GM12878 (cell line): ENCODE data around the gene OPCML. TPM values are rescaled to one million over a fixed set of nuclear protein-coding genes. Genes with fewer than 3 reads are reported as not detected.

Source experiments
- ATAC-seq: fragments of 200-7000 bp; cut with Tn5 transposase; 3 replicates; pipeline ENCODE4 v1.9.1; 2020; ENCODE audit warnings: mild to moderate bottlenecking, moderate library complexity
- BruUV-seq: library from RNA; stranded (reverse); fragments of 400-500 nt; replicated peaks from 2 replicates; lab custom pipeline; 2021; lab: Mats Ljungman, UMichigan
- CTCF ChIA-PET: fragments of 300-600 bp; sonication (Branson Sonifier 250); formaldehyde crosslinking; extraction: SDS; loops from one replicate; lab custom pipeline; 2021; ENCODE audit warnings: inconsistent platforms; lab: Yijun Ruan, JAX
- POLR2A ChIA-PET: fragments of 350-600 bp; formaldehyde crosslinking; extraction: SDS; loops from one replicate; lab custom pipeline; 2021; ENCODE audit warnings: inconsistent platforms; lab: Charles Lee
- RAD21 ChIA-PET: fragments of 300-600 bp; sonication (Branson Sonifier 250); formaldehyde crosslinking; loops from one replicate; lab custom pipeline; 2023; ENCODE audit warnings: antibody characterized with exemption; ENCODE audit not compliant: unreplicated experiment; lab: Charles Lee
- SMC1A ChIA-PET: fragments of 300-600 bp; sonication (Branson Sonifier 250); formaldehyde crosslinking; loops from one replicate; lab custom pipeline; 2023; ENCODE audit not compliant: unreplicated experiment, uncharacterized antibody; lab: Charles Lee
- DNase-seq: peaks from one replicate; pipeline ENCODE4 v3.0.0-alpha.2; 2011; ENCODE audit warnings: low read depth, low spot score
- FAIRE-seq: peaks from 3 replicates; lab custom pipeline; 2011; peaks lifted over from hg19 to GRCh38; lab: Jason Lieb, UNC
- H2AFZ ChIP-seq: 2 replicates; pipeline ENCODE4 v1.6.0; 2011; ENCODE audit warnings: low read depth, low read length, control low read depth; ENCODE audit not compliant: control insufficient read depth
- H3K27ac ChIP-seq: 2 replicates; pipeline ENCODE4 v1.5.1; 2011; ENCODE audit warnings: control low read depth; ENCODE audit not compliant: control insufficient read depth, insufficient read depth
- H3K27me3 ChIP-seq, 2 experiments: replicated peaks in 1 of 2; 2 replicates each; pipeline versions ENCODE4 v1.6.0 to v1.6.1; 2011; ENCODE audit warnings: low read length in 1 of 2; ENCODE audit not compliant: control insufficient read depth in 2 of 2, insufficient read depth in 2 of 2
- H3K36me3 ChIP-seq, 2 experiments: 2 replicates each; pipeline ENCODE4 v1.5.1; 2011; ENCODE audit warnings: low read length in 1 of 2; ENCODE audit not compliant: control insufficient read depth in 2 of 2, insufficient read depth in 2 of 2
- H3K4me1 ChIP-seq: 2 replicates; pipeline ENCODE4 v1.6.1; 2011; ENCODE audit warnings: mild to moderate bottlenecking, low read length, moderate library complexity, mixed read lengths; ENCODE audit not compliant: control insufficient read depth, insufficient read depth
- H3K4me2 ChIP-seq: 2 replicates; pipeline ENCODE4 v1.6.0; 2011; ENCODE audit warnings: control low read depth; ENCODE audit not compliant: control insufficient read depth, insufficient read depth
- H3K4me3 ChIP-seq: fragments of 200-600 bp; sonication (generic); 2 replicates; pipeline ENCODE4 v1.5.1; 2016
- H3K79me2 ChIP-seq: 2 replicates; pipeline ENCODE4 v1.6.0; 2011; ENCODE audit warnings: low read length; ENCODE audit not compliant: control insufficient read depth, insufficient read depth
- H3K9ac ChIP-seq: 2 replicates; pipeline ENCODE4 v1.8.0; 2011; ENCODE audit warnings: low read length, control low read depth, mixed read lengths; ENCODE audit not compliant: control insufficient read depth, insufficient read depth
- H3K9me3 ChIP-seq: replicated peaks from 3 replicates; pipeline ENCODE4 v1.5.1; 2011; ENCODE audit warnings: mild to moderate bottlenecking, low read length; ENCODE audit not compliant: control insufficient read depth, insufficient read depth
- H4K20me1 ChIP-seq: 2 replicates; pipeline ENCODE4 v1.6.0; 2011; ENCODE audit not compliant: control insufficient read depth, insufficient read depth
- BHLHE40 ChIP-seq, 2 experiments: fragments of 450-650 bp in 1 of 2; IDR thresholded peaks; 2 replicates each; pipeline ENCODE4 v1.6.1; 2011 to 2017; ENCODE audit warnings: low read depth in 2 of 2, borderline replicate concordance in 1 of 2, improper control_type of control experiment in 1 of 2, low read length in 1 of 2, mild to moderate bottlenecking in 1 of 2
- CHD2 ChIP-seq: IDR thresholded peaks from 2 replicates; pipeline ENCODE4 v1.6.1; 2011; ENCODE audit warnings: low read depth, low read length, improper control_type of control experiment, borderline replicate concordance
- CREB1 ChIP-seq: IDR thresholded peaks from 2 replicates; pipeline ENCODE4 v1.6.1; 2012; ENCODE audit warnings: low read depth, mild to moderate bottlenecking, inconsistent platforms
- GATAD2B ChIP-seq: fragments of 450-650 bp; conservative IDR thresholded peaks from 2 replicates; pipeline ENCODE4 v1.6.1; 2017; ENCODE audit warnings: low read depth, mild to moderate bottlenecking, moderate library complexity
- KDM1A ChIP-seq: fragments of 200-600 bp; sonication (generic); IDR thresholded peaks from 2 replicates; pipeline ENCODE4 v1.6.1; 2016; ENCODE audit warnings: borderline replicate concordance
- MEF2A ChIP-seq: IDR thresholded peaks from 2 replicates; pipeline ENCODE4 v1.6.1; 2011; ENCODE audit warnings: low read depth, mild to moderate bottlenecking, low read length, moderate library complexity; ENCODE audit not compliant: insufficient read depth
- MTA3 ChIP-seq: IDR thresholded peaks from 2 replicates; pipeline ENCODE4 v1.6.1; 2012; ENCODE audit warnings: low read length, inconsistent platforms, borderline replicate concordance
- MXI1 ChIP-seq: fragments of 150-350 bp; IDR thresholded peaks from 2 replicates; pipeline ENCODE4 v1.6.1; 2011; ENCODE audit warnings: low read depth, mild to moderate bottlenecking, inconsistent platforms, low read length, improper control_type of control experiment
- NFXL1 ChIP-seq: fragments of 450-650 bp; IDR thresholded peaks from 2 replicates; pipeline ENCODE4 v1.6.1; 2017; ENCODE audit warnings: antibody characterized with exemption, mild to moderate bottlenecking, borderline replicate concordance
- NFYA ChIP-seq: IDR thresholded peaks from 2 replicates; pipeline ENCODE4 v1.6.1; 2011; ENCODE audit warnings: low read depth, mild to moderate bottlenecking, low read length, improper control_type of control experiment, borderline replicate concordance
- PAX8 ChIP-seq: fragments of 450-650 bp; IDR thresholded peaks from 2 replicates; pipeline ENCODE4 v1.6.1; 2017; ENCODE audit warnings: mild to moderate bottlenecking, moderate library complexity
- RAD21 ChIP-seq: IDR thresholded peaks from 2 replicates; pipeline ENCODE4 v1.6.1; 2011; ENCODE audit warnings: mild to moderate bottlenecking, low read depth, low read length, moderate library complexity; ENCODE audit not compliant: insufficient read depth
- RUNX3 ChIP-seq: IDR thresholded peaks from 2 replicates; pipeline ENCODE4 v1.6.1; 2012; ENCODE audit warnings: low read length, inconsistent platforms
- SMAD1 ChIP-seq: fragments of 450-650 bp; IDR thresholded peaks from 2 replicates; pipeline ENCODE4 v1.6.1; 2018; ENCODE audit warnings: mild to moderate bottlenecking, low read depth; ENCODE audit not compliant: partially characterized antibody
- SMC3 ChIP-seq: IDR thresholded peaks from 2 replicates; pipeline ENCODE4 v1.6.1; 2011; ENCODE audit warnings: low read length, improper control_type of control experiment, borderline replicate concordance
- ZNF384 ChIP-seq: IDR thresholded peaks from 2 replicates; pipeline ENCODE4 v1.6.1; 2012; ENCODE audit warnings: low read depth, mild to moderate bottlenecking, low read length, improper control_type of control experiment, borderline replicate concordance
- ZNF592 ChIP-seq: fragments of 450-650 bp; IDR thresholded peaks from 2 replicates; pipeline ENCODE4 v1.6.1; 2017; ENCODE audit warnings: mild to moderate bottlenecking, moderate library complexity
- ZZZ3 ChIP-seq: IDR thresholded peaks from 2 replicates; pipeline ENCODE4 v1.6.1; 2011; ENCODE audit warnings: low read depth; ENCODE audit not compliant: control insufficient read depth, insufficient read length
- WGBS: methylation state at CpG from one replicate; pipeline ENCODE4 v1.1.6; 2016; ENCODE audit warnings: low lambda C conversion rate; ENCODE audit not compliant: insufficient replicate concordance, insufficient coverage; ENCODE audit errors: missing lambda C conversion rate; 5-methylcytosine and 5-hydroxymethylcytosine counted together
- in situ Hi-C: fragments of 300-500 bp; cut with MboI; formaldehyde crosslinking; loops from 9 replicates; pipeline ENCODE4 v1.14.3; 2018; ENCODE audit warnings: mixed read lengths
- intact Hi-C: fragments of 100-400 bp; cut with micrococcal nuclease; formaldehyde crosslinking; loops from one replicate; pipeline ENCODE4 v1.14.2; 2022; ENCODE audit not compliant: unreplicated experiment
- polyA plus RNA-seq, 11 experiments: library from polyadenylated mRNA; depleted of rRNA in 4 of 11; unstranded in 6 of 11; stranded (reverse) in 5 of 11; fragments of >200 nt; fragmentation: Nextera tagmentation in 4 of 11; fragmentation: Illumina TruSeq in 1 of 11; extraction: Ambion mirVana in 4 of 11; extraction: Trizol in 1 of 11; gene quantifications; 1 replicate in 1 of 11; 2 replicates in 10 of 11; pipeline versions ENCODE4 v1.2.1 to v1.2.3, GENCODE V29; 2011 to 2016; ENCODE audit warnings: inconsistent platforms in 2 of 11, missing spikeins in 2 of 11, low read depth in 1 of 11
- total RNA-seq, 4 experiments: library from RNA; depleted of rRNA in 3 of 4; stranded (reverse); fragments of >200 nt in 3 of 4; fragmentation: Illumina TruSeq in 1 of 4; extraction: Trizol in 1 of 4; gene quantifications; 2 replicates each; pipeline versions ENCODE4 v1.2.1 to v1.2.3, GENCODE V29; 2013 to 2021
- TF ChIP-seq, protein P1 (sequence below): fragments of 450-650 bp; IDR thresholded peaks from 2 replicates; pipeline ENCODE4 v1.6.1; 2017; ENCODE audit warnings: mild to moderate bottlenecking

Gene OPCML
- total and polyA plus RNA-seq, 10 of the 15 experiments (the other 5 are each of a cell fraction or from before 2014, with no cell fraction given): 0.84 TPM; not detected in 9

- RAD21 ChIA-PET: no interaction called here
- H3K9me3 ChIP-seq: no peaks in the 10 kb centered on the region
- FAIRE-seq: no peak
- WGBS: 11% methylated on average over 3 of the region's 3 CpGs
- no peak for DNase-seq
- in situ Hi-C loops: no loop called here
- CTCF ChIA-PET: no interaction called here
- H3K79me2 ChIP-seq: no peaks in the 10 kb centered on the region
- SMC1A ChIA-PET: no interaction called here
- POLR2A ChIA-PET: no interaction called here
- no peaks in the 10 kb centered on the region for H3K36me3 ChIP-seq
- no peak for TF ChIP-seq MXI1
- no peak for TF ChIP-seq ZNF384
- no peak for TF ChIP-seq RAD21
- no peak for TF ChIP-seq RUNX3
- no peak for TF ChIP-seq NFYA
- TF ChIP-seq ZNF592: no peak
- no peak for TF ChIP-seq GATAD2B
- no peak for TF ChIP-seq MTA3
- TF ChIP-seq, protein P1, sequence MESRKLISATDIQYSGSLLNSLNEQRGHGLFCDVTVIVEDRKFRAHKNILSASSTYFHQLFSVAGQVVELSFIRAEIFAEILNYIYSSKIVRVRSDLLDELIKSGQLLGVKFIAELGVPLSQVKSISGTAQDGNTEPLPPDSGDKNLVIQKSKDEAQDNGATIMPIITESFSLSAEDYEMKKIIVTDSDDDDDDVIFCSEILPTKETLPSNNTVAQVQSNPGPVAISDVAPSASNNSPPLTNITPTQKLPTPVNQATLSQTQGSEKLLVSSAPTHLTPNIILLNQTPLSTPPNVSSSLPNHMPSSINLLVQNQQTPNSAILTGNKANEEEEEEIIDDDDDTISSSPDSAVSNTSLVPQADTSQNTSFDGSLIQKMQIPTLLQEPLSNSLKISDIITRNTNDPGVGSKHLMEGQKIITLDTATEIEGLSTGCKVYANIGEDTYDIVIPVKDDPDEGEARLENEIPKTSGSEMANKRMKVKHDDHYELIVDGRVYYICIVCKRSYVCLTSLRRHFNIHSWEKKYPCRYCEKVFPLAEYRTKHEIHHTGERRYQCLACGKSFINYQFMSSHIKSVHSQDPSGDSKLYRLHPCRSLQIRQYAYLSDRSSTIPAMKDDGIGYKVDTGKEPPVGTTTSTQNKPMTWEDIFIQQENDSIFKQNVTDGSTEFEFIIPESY: no peak
- no peak for TF ChIP-seq SMAD1
- TF ChIP-seq NFXL1: no peak
- no peak for TF ChIP-seq SMC3
- no peak for TF ChIP-seq MEF2A
- no peak for TF ChIP-seq CHD2
- no peak for TF ChIP-seq CREB1
- no peak for TF ChIP-seq ZZZ3
- no peak for TF ChIP-seq KDM1A
- TF ChIP-seq PAX8: no peak
- no peak for TF ChIP-seq BHLHE40 (IDR thresholded peaks at IDR 0.05; ENCODE audit: borderline replicate concordance in 1 of 2, low read depth in 2 of 2, low read length in 1 of 2)
- H3K27me3 ChIP-seq: no peaks in the 10 kb centered on the region
- no peak overlapping the region for H3K4me2 ChIP-seq
- no peak overlapping the region for H3K9ac ChIP-seq
- no peak overlapping the region for H3K4me3 ChIP-seq
- ATAC-seq: no peak
- H2AFZ ChIP-seq: no peak overlapping the region
- no peak overlapping the region for H3K27ac ChIP-seq
- H3K4me1 ChIP-seq: no peaks in the 10 kb centered on the region
- BruUV-seq: no TSS peak
- H4K20me1 ChIP-seq: no peaks in the 10 kb centered on the region
- intact Hi-C loops: no loop called here
Measured at GRCh38 chr11:133243832-133244231, 288.5 kb downstream of the OPCML start.
